KG1 (cell line): ENCODE data around the gene SLC35G2.
"Not testable (repeated sequence)": the region's sequence is repeated elsewhere in the genome, so short reads cannot be mapped to it uniquely, and the experiment has no call there.

Experiments
- DNase-seq: peaks from one replicate; lab custom pipeline; 2025; lab: John Stamatoyannopoulos, UW

Gene SLC35G2

GRCh38 chr3:136818769-136819391 lies at the start of gene SLC35G2:
SLC35G2 (plus strand) TSS chr3:136819126; CDS start chr3:136854461, 35,335 bp downstream.
- DNase-seq: no peak

- no peak for DNase-seq
These were observed 46.2 kb upstream of the SLC35G2 start for GRCh38 chr3:136772709-136773108.

DNA sequence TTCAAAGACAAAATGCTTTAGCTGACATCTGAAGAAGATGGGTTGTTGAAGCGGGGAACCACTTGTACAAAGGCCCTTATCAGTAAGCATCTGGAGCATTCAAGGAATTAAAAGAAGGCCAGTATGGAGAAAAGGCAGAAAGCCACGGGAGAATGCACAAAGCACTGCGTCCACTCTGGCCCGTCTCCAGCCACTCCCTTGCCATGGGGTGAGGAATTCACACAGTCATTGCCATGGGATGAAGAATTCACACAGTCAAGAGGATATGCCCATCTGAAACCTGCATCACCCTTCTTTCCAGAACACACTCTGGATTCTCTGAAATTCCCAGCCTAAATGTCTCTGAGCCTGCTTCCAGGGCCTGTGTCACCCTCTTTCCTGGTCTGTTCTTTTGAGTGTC lies 40.1 kb upstream of the SLC35G2 start:
- DNase-seq: no peak

GRCh38 chr3:136780741-136781140 lies 38.2 kb upstream of the SLC35G2 start:
- DNase-seq: no peak

DNA sequence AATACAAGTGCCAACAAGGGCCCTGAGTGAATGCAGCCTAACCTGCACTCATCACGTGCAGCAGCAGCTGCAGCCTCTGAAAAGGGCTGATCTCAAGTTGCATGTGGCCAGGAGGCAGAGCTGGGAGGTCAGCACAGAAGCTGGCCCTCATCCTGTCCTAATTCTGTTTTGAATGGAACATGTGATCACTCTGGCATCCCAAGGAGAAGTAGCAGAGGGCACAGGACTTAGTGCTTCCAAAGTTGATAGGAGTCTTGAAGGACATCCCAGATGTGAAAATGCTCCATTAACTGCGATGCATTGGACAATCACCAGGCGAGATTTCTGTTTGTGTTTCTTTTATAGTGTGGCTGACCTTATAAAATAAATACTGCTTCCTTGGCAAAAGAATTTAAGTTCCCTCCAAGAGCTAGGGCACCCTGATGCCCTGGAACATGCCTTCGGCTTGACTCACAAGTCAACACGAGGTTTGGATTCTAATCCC lies 35.2 kb upstream of the SLC35G2 start:
- no peak for DNase-seq

GRCh38 chr3:136787349-136787748 lies 31.6 kb upstream of the SLC35G2 start:
- no peak for DNase-seq

- no peak for DNase-seq
These were observed 30.8 kb upstream of the SLC35G2 start for GRCh38 chr3:136788154-136788553.

- DNase-seq: no peak
These were observed 28.9 kb upstream of the SLC35G2 start for GRCh38 chr3:136789976-136790375.

GRCh38 chr3:136790786-136791185 lies 28.1 kb upstream of the SLC35G2 start:
- DNase-seq: no peak

GRCh38 chr3:136792556-136793330 lies 26.2 kb upstream of the SLC35G2 start:
- DNase-seq: no peak

GRCh38 chr3:136801146-136801545 lies 17.8 kb upstream of the SLC35G2 start:
- not testable (repeated sequence) for DNase-seq

DNA sequence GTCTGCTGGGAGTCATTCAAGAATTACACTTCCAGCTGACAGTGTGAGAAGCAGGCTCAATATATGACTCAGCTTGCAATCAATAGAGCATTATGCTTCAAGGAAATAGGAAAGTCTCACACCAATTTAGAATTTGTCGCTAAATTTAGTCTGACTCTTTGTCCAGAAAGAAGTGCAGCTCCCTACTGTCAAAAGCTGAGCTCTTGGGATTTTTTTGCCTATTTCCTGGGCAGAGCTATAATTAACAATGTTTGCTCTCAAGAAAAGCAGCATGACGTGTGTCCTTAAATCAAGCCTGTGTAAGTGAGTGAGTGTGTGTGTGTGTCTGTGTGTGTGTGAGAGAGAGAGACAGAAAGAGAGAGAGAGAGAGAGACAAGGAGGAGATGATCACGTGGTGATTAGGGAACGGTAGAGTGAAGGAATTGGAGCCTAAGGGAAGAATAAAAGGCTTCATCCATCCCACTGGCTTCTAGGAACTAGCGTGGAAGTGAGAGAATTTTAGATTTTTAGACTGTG lies 16.4 kb upstream of the SLC35G2 start:
- no peak for DNase-seq

- DNase-seq: no peak
These were observed 14.8 kb upstream of the SLC35G2 start for GRCh38 chr3:136804141-136804540.

GRCh38 chr3:136804813-136805212 lies 14.1 kb upstream of the SLC35G2 start:
- no peak for DNase-seq

DNA sequence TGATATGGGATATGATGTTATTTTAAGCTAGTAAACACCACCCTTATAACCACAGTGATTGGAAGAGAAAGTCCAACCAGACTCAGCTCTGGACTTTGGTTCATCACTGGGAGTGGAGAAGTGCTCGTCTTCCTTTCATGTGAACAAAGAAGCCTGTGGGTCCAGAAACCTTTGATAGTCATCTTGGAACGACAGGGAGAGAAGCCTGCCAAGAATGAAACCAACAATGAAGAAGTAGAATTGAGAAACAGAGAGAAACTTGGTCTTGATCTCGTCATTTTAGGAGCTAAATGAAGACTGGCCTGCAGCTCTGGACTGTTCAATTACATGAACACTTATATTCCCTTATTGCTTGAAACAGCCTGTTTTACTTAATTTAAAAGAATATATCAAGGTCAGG lies 13.1 kb upstream of the SLC35G2 start:
- no peak for DNase-seq

DNA sequence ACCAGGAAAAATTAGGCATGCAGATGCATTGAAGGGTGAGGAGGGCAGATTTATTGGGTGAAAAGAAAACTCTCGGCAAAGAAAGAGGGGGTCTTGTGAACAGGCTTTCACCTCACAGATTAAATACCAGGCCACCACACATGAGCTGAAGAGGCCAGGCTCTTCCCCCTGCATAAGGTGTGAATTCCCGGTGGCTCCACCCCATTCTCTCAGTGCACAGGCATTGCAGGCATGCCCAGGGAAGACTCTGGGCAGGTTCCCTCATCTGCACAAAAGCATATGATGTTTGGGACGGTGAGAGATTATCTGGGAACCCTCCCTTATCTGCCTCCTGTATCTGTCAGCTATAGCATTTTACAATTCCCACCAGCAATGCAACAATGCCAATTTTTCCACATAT lies 7.2 kb upstream of the SLC35G2 start:
- DNase-seq: no peak

GRCh38 chr3:136817448-136817847 lies 1.5 kb upstream of the SLC35G2 start:
- DNase-seq: no peak

DNA sequence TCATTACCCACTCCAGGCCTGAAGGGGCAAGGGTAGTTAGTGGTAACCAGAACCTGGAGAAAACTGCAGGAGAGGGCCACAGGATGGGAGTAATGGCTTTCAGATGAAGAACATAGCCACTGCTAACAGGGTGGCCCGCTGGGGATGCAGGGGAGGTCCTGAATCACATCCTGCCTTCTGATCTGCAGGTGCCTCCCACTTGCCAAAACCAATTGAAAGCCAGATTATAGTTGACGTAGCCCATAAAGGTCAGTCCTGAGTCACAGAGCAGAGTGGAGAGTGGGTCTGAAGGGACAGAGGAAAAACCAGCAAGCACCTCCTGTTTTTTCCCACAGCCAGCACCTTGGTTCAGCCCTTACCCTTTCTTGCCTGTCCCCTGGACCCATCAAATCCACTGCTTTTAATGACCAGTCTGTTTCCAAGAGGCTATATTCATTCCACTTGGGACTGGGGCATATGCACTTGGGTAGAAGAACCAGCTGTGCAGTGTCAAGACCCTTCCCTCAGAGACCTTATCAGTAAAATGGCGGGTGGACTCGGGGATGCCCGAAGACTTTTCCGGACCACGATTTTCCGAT lies 646 bp upstream of the SLC35G2 start:
- DNase-seq: no peak

GRCh38 chr3:136819392-136819730 lies 435 bp downstream of the SLC35G2 start:
- DNase-seq: no peak

- no peak for DNase-seq
These were observed 1.1 kb downstream of the SLC35G2 start for GRCh38 chr3:136819731-136820679.

- DNase-seq: no peak
These were observed 12.5 kb downstream of the SLC35G2 start for GRCh38 chr3:136831461-136831860.
